GM12878 (cell line): ENCODE data around the gene GPRIN2. TPM values are rescaled to one million over a fixed set of nuclear protein-coding genes. Genes with fewer than 3 reads are reported as not detected.

ENCODE experiments used
- BACH1 ChIP-seq: fragments of 450-650 bp; IDR thresholded peaks from 2 replicates; pipeline ENCODE4 v1.6.1; 2017; ENCODE audit warnings: mild to moderate bottlenecking, borderline replicate concordance
- BCL11A ChIP-seq: IDR thresholded peaks from 2 replicates; pipeline ENCODE4 v1.6.1; 2011; ENCODE audit warnings: low read depth, low read length
- ELK1 ChIP-seq: IDR thresholded peaks from 2 replicates; pipeline ENCODE4 v1.6.1; 2012; ENCODE audit warnings: low read depth, low read length, improper control_type of control experiment
- ESRRA ChIP-seq: IDR thresholded peaks from 2 replicates; pipeline ENCODE4 v1.6.1; 2012; ENCODE audit warnings: mild to moderate bottlenecking, low read length, improper control_type of control experiment
- MTA2 ChIP-seq: fragments of 450-650 bp; IDR thresholded peaks from 2 replicates; pipeline ENCODE4 v1.6.1; 2016; ENCODE audit warnings: low read depth, mild to moderate bottlenecking, moderate library complexity
- SIN3A ChIP-seq: IDR thresholded peaks from 2 replicates; pipeline ENCODE4 v1.6.1; 2012; ENCODE audit warnings: low read depth, low read length, improper control_type of control experiment
- SIX5 ChIP-seq: IDR thresholded peaks from 2 replicates; pipeline ENCODE4 v1.6.1; 2011; ENCODE audit warnings: mild to moderate bottlenecking, low read depth, low read length, moderate library complexity; ENCODE audit not compliant: severe bottlenecking
- SP1 ChIP-seq: IDR thresholded peaks from one replicate; pipeline ENCODE4 v1.6.1; 2011; ENCODE audit warnings: low read depth, low read length
- TCF3 ChIP-seq: IDR thresholded peaks from 2 replicates; pipeline ENCODE4 v1.6.1; 2012; ENCODE audit warnings: low read depth, mild to moderate bottlenecking, low read length, borderline replicate concordance; ENCODE audit not compliant: insufficient read depth
- ZBTB40 ChIP-seq: fragments of 450-650 bp; IDR thresholded peaks from 2 replicates; pipeline ENCODE4 v1.6.1; 2016; ENCODE audit warnings: mild to moderate bottlenecking, moderate library complexity, borderline replicate concordance
- ZNF592 ChIP-seq: fragments of 450-650 bp; IDR thresholded peaks from 2 replicates; pipeline ENCODE4 v1.6.1; 2017; ENCODE audit warnings: mild to moderate bottlenecking, moderate library complexity
- polyA plus RNA-seq, 11 experiments: library from polyadenylated mRNA; depleted of rRNA in 4 of 11; unstranded in 6 of 11; stranded (reverse) in 5 of 11; fragments of >200 nt; fragmentation: Nextera tagmentation in 4 of 11; fragmentation: Illumina TruSeq in 1 of 11; extraction: Ambion mirVana in 4 of 11; extraction: Trizol in 1 of 11; gene quantifications; 1 replicate in 1 of 11; 2 replicates in 10 of 11; pipeline versions ENCODE4 v1.2.1 to v1.2.3, GENCODE V29; 2011 to 2016; ENCODE audit warnings: inconsistent platforms in 2 of 11, missing spikeins in 2 of 11, low read depth in 1 of 11
- total RNA-seq, 4 experiments: library from RNA; depleted of rRNA in 3 of 4; stranded (reverse); fragments of >200 nt in 3 of 4; fragmentation: Illumina TruSeq in 1 of 4; extraction: Trizol in 1 of 4; gene quantifications; 2 replicates each; pipeline versions ENCODE4 v1.2.1 to v1.2.3, GENCODE V29; 2013 to 2021

GPRIN2 gene
- total and polyA plus RNA-seq, 10 of the 15 experiments (the other 5 are each of a cell fraction or from before 2014, with no cell fraction given): 0.13 TPM; not detected in 9

GRCh38 chr10:46520381-46520780 is 36.1 kb downstream of the GPRIN2 start (continued):
- no peak for TF ChIP-seq ZNF592
- TF ChIP-seq SIX5: no peak
- TF ChIP-seq SIN3A: no peak
- TF ChIP-seq ESRRA: no peak
- no peak for TF ChIP-seq MTA2
- TF ChIP-seq ZBTB40: no peak
- no peak for TF ChIP-seq ELK1
- no peak for TF ChIP-seq SP1
- no peak for TF ChIP-seq BCL11A
- no peak for TF ChIP-seq BACH1
- TF ChIP-seq TCF3: no peak
